A673 (cell line): ENCODE measurements around the gene HBP1.

Experiments used
- CTCF ChIP-seq: fragments of 300-800, 200-600 bp; sonication (generic); conservative IDR thresholded peaks from 2 replicates; pipeline ENCODE4 v1.5.1; 2017; ENCODE audit warnings: low read depth, mild to moderate bottlenecking, antibody characterized with exemption, low read length, moderate library complexity, mixed read lengths
- EZH2 ChIP-seq: fragments of 200-600 bp; sonication (generic); IDR thresholded peaks from 2 replicates; pipeline ENCODE4 v1.6.1; 2017; ENCODE audit warnings: borderline replicate concordance, low read depth, mild to moderate bottlenecking, mixed read lengths, antibody characterized with exemption, low read length; ENCODE audit not compliant: poor library complexity, severe bottlenecking

GRCh38 chr7:107169120-107170050 is 582 bp downstream of the HBP1 start:
- TF ChIP-seq CTCF (no peak), EZH2 (no peak)
